H1 (cell line): ENCODE results near the gene KLHL21. TPM values are rescaled to one million over a fixed set of nuclear protein-coding genes. Genes with fewer than 3 reads are reported as not detected.

Experiments
- ASH2L ChIP-seq: fragments of 200-600, 300-600 bp; sonication (generic); IDR thresholded peaks from one replicate; pipeline ENCODE4 v1.7.1; 2017; ENCODE audit warnings: low read length
- BCL11A ChIP-seq, 2 experiments: IDR thresholded peaks; one replicate each; pipeline ENCODE4 v1.6.1; 2011; ENCODE audit warnings: low read depth in 2 of 2, low read length in 2 of 2, mild to moderate bottlenecking in 2 of 2
- EP300 ChIP-seq, 2 experiments: IDR thresholded peaks; 1 replicate in 1 of 2; 2 replicates in 1 of 2; pipeline ENCODE4 v1.6.1; 2011 to 2012; ENCODE audit warnings: low read depth in 2 of 2, low read length in 2 of 2, mild to moderate bottlenecking in 2 of 2, borderline replicate concordance in 1 of 2, inconsistent platforms in 1 of 2, moderate library complexity in 1 of 2
- HDAC6 ChIP-seq: IDR thresholded peaks from one replicate; pipeline ENCODE4 v1.7.1; 2012; ENCODE audit warnings: low read depth, mild to moderate bottlenecking, inconsistent platforms, low read length, moderate library complexity
- PHF8 ChIP-seq: fragments of 200-600 bp; sonication (generic); conservative IDR thresholded peaks from 2 replicates; pipeline ENCODE4 v1.7.1; 2012; ENCODE audit warnings: low read depth, mild to moderate bottlenecking, inconsistent platforms, low read length, moderate library complexity
- RXRA ChIP-seq: IDR thresholded peaks from 2 replicates; pipeline ENCODE4 v1.6.1; 2011; ENCODE audit warnings: low read depth, mild to moderate bottlenecking, low read length, moderate library complexity; ENCODE audit not compliant: insufficient read depth
- SP2 ChIP-seq: IDR thresholded peaks from 2 replicates; pipeline ENCODE4 v1.6.1; 2012; ENCODE audit warnings: mild to moderate bottlenecking, low read length, inconsistent platforms
- SP4 ChIP-seq: IDR thresholded peaks from 2 replicates; pipeline ENCODE4 v1.6.1; 2012; ENCODE audit warnings: low read length, inconsistent platforms
- TAF1 ChIP-seq: IDR thresholded peaks from 2 replicates; pipeline ENCODE4 v1.6.1; 2011; ENCODE audit warnings: mild to moderate bottlenecking, low read depth, low read length
- USF2 ChIP-seq: IDR thresholded peaks from 2 replicates; pipeline ENCODE4 v1.6.1; 2011; ENCODE audit warnings: low read length, improper control_type of control experiment
- polyA plus RNA-seq, 7 experiments: library from polyadenylated mRNA; depleted of rRNA in 3 of 7; stranded (reverse) in 5 of 7; unstranded in 2 of 7; fragments of >200 nt in 5 of 7; fragments of 200-250 nt in 2 of 7; gene quantifications; 1 replicate in 5 of 7; 2 replicates in 1 of 7; 4 replicates in 1 of 7; pipeline versions ENCODE4 v1.2.1 to v1.2.3, GENCODE V29; 2011 to 2013; ENCODE audit warnings: missing spikeins in 2 of 7, mixed read lengths in 2 of 7
- total RNA-seq: library from RNA; stranded (reverse); fragmentation: NEBNext Ultra II Directional; extraction: Animal tissue kit (Norgen Biotek cat#: 25700); gene quantifications from 2 replicates; pipeline ENCODE4 v1.2.1, GENCODE V29; 2021
- TF ChIP-seq, protein P1 (sequence below), 3 experiments: IDR thresholded peaks; 1 replicate in 2 of 3; 2 replicates in 1 of 3; pipeline versions ENCODE4 v1.5.1 to v1.6.1; 2011; ENCODE audit warnings: low read length in 3 of 3, mild to moderate bottlenecking in 3 of 3, inconsistent platforms in 2 of 3, low read depth in 1 of 3, moderate library complexity in 1 of 3; ENCODE audit not compliant: insufficient read depth in 1 of 3; ENCODE audit errors: control extremely low read depth in 1 of 3

KLHL21 gene
- total and polyA plus RNA-seq, 2 of the 8 experiments (the other 6 are each of a cell fraction or from before 2014, with no cell fraction given): 11.9 to 22.3 TPM

DNA sequence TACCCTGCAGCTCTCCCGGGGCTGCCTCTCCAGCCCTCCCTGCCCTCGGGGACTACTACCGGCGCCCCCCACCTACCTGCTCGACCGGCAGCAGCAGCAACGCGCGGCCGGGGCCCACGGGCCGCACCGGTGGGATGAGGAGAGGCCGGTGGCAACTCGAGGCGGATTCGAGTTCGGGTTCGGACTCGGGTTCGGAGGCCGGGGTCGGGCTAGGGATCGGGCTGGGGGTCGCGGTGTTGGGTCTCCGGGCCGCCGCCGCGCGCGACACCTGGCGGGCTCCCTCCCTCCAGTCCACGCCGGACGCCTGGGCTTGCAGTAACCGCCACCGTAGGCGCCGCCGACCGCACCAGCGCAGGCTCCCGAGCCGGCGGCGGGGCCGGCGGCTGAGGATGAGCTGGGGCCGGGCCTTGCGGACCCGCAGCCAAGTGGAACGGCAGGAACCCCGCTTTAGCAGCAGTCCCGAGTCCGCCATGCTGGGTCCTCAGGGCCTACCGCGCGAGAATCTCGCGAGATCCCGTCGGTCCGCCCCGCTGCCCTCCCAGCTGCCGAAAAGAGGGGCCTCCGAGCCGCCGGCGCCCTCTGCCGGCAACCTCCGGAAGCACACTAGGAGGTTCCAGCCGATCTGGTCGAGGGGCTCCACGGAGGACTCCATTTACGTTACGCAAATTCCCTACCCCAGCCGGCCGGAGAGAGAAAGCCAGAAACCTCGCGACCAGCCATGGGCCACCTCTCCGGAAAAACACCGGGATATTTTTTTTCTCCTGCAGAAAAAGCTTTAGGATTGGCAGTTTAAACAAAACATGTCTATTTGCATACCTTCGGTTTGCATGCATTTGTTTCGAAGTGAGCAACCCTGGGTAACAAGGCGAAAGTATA lies 48.4 kb downstream of the KLHL21 start, which contains the start of gene NOL9 (continued):
- TF ChIP-seq SP2 (peak; percentile 25; the same call in 1 of the 2 replicates), RXRA (no peak), HDAC6 (no peak), EP300 (IDR thresholded peaks at IDR 0.05; ENCODE audit: borderline replicate concordance in 1 of 2, low read depth in 2 of 2, low read length in 2 of 2) (no peak), TAF1 (peak; percentile 94), ASH2L (peak; percentile 76), BCL11A (IDR thresholded peaks at IDR 0.05; ENCODE audit: low read depth in 2 of 2, low read length in 2 of 2) (no peak), PHF8 (peak; percentile 94), USF2 (no peak), SP4 (peak; percentile 68; the same call in 1 of the 2 replicates)
- TF ChIP-seq, protein P1, sequence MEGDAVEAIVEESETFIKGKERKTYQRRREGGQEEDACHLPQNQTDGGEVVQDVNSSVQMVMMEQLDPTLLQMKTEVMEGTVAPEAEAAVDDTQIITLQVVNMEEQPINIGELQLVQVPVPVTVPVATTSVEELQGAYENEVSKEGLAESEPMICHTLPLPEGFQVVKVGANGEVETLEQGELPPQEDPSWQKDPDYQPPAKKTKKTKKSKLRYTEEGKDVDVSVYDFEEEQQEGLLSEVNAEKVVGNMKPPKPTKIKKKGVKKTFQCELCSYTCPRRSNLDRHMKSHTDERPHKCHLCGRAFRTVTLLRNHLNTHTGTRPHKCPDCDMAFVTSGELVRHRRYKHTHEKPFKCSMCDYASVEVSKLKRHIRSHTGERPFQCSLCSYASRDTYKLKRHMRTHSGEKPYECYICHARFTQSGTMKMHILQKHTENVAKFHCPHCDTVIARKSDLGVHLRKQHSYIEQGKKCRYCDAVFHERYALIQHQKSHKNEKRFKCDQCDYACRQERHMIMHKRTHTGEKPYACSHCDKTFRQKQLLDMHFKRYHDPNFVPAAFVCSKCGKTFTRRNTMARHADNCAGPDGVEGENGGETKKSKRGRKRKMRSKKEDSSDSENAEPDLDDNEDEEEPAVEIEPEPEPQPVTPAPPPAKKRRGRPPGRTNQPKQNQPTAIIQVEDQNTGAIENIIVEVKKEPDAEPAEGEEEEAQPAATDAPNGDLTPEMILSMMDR (IDR thresholded peaks at IDR 0.05; ENCODE audit: control extremely low read depth in 1 of 3, insufficient read depth in 1 of 3, low read depth in 1 of 3, low read length in 3 of 3): peak; percentile 85 to 93 (median 87)
- TF ChIP-seq, all 59 proteins: peak for 27
